Neural cell (in vitro differentiated cells): Measurements from ENCODE around the gene TUB. TPM values are rescaled to one million over a fixed set of nuclear protein-coding genes. Genes with fewer than 3 reads are reported as not detected.

Source experiments
- H2AFZ ChIP-seq: fragments of 200-600, 300-800 bp; sonication (generic), shearing (Covaris generic); 2 replicates; pipeline ENCODE4 v1.6.0; 2014; ENCODE audit warnings: low read depth, mild to moderate bottlenecking, antibody characterized with exemption, low read length, moderate library complexity
- H3F3A ChIP-seq: fragments of 200-600 bp; shearing (Covaris generic); 2 replicates; pipeline ENCODE4 v1.6.1; 2016; ENCODE audit warnings: mild to moderate bottlenecking, moderate library complexity, mixed read lengths, antibody characterized with exemption, low read length; ENCODE audit not compliant: insufficient read depth, poor library complexity, severe bottlenecking
- H3K27ac ChIP-seq: fragments of 200-600, 300-800 bp; sonication (generic), shearing (Covaris generic); 2 replicates; pipeline ENCODE4 v1.5.1; 2014; ENCODE audit warnings: mild to moderate bottlenecking, low read length, moderate library complexity
- H3K27me3 ChIP-seq: fragments of 300-800, 200-600 bp; sonication (generic), shearing (Covaris generic); 2 replicates; pipeline ENCODE4 v1.6.0; 2014; ENCODE audit warnings: mild to moderate bottlenecking, low read depth, low read length, moderate library complexity; ENCODE audit not compliant: insufficient read depth
- H3K36me3 ChIP-seq: fragments of 300-800, 200-600 bp; sonication (generic), shearing (Covaris generic); 2 replicates; pipeline ENCODE4 v1.5.1; 2014; ENCODE audit warnings: mild to moderate bottlenecking, antibody characterized with exemption, low read length, moderate library complexity; ENCODE audit not compliant: insufficient read depth
- H3K4me2 ChIP-seq: fragments of 300-800, 200-600 bp; sonication (generic), shearing (Covaris generic); 2 replicates; pipeline ENCODE4 v1.6.0; 2014; ENCODE audit warnings: mild to moderate bottlenecking, low read length
- H3K4me3 ChIP-seq: fragments of 300-800, 200-600 bp; sonication (generic), shearing (Covaris generic); 2 replicates; pipeline ENCODE4 v1.5.1; 2014; ENCODE audit warnings: mild to moderate bottlenecking, low read length, moderate library complexity
- H3K79me2 ChIP-seq: fragments of 200-600 bp; shearing (Covaris generic); replicated peaks from 2 replicates; pipeline ENCODE4 v1.6.0; 2014; ENCODE audit warnings: mild to moderate bottlenecking, low read length, moderate library complexity; ENCODE audit not compliant: insufficient read depth
- H3K9ac ChIP-seq: fragments of 300-800, 200-600 bp; sonication (generic), shearing (Covaris generic); 2 replicates; pipeline ENCODE4 v1.6.1; 2016; ENCODE audit warnings: mild to moderate bottlenecking, low read length, mixed read lengths
- H3K9me2 ChIP-seq: fragments of 200-600 bp; shearing (Covaris generic); 2 replicates; pipeline ENCODE4 v1.6.1; 2016; ENCODE audit warnings: mild to moderate bottlenecking, low read length, mixed read lengths; ENCODE audit not compliant: insufficient read depth
- H3K9me3 ChIP-seq: fragments of 200-600, 300-800 bp; sonication (generic), shearing (Covaris generic); 2 replicates; pipeline ENCODE4 v1.6.1; 2016; ENCODE audit warnings: mild to moderate bottlenecking, mixed run types, low read length, moderate library complexity, mixed read lengths
- H4K20me1 ChIP-seq: fragments of 200-600 bp; shearing (Covaris generic); 2 replicates; pipeline ENCODE4 v1.6.1; 2016; ENCODE audit warnings: mild to moderate bottlenecking, mixed run types; ENCODE audit not compliant: insufficient read depth
- EP300 ChIP-seq: fragments of 450-650 bp; conservative IDR thresholded peaks from 2 replicates; pipeline ENCODE4 v1.6.1; 2014; ENCODE audit warnings: antibody characterized with exemption, mild to moderate bottlenecking, moderate library complexity; ENCODE audit not compliant: poor library complexity, severe bottlenecking
- EZH2 ChIP-seq: fragments of 200-600, 300-800 bp; shearing (Covaris generic), sonication (generic); IDR thresholded peaks from 2 replicates; pipeline ENCODE4 v1.6.1; 2014; ENCODE audit warnings: antibody characterized with exemption, low read length, borderline replicate concordance, mild to moderate bottlenecking; ENCODE audit not compliant: insufficient read depth, poor library complexity, severe bottlenecking
- MXI1 ChIP-seq: fragments of 450-650 bp; conservative IDR thresholded peaks from 2 replicates; pipeline ENCODE4 v1.6.1; 2014; ENCODE audit warnings: antibody characterized with exemption, mild to moderate bottlenecking; ENCODE audit not compliant: poor library complexity, severe bottlenecking
- POLR2AphosphoS5 ChIP-seq: IDR thresholded peaks from 2 replicates; pipeline ENCODE4 v1.6.1; 2012
- RAD21 ChIP-seq: fragments of 450-650 bp; conservative IDR thresholded peaks from 2 replicates; pipeline ENCODE4 v1.6.1; 2014; ENCODE audit warnings: antibody characterized with exemption, mild to moderate bottlenecking, moderate library complexity
- SMC3 ChIP-seq: fragments of 450-650 bp; conservative IDR thresholded peaks from 2 replicates; pipeline ENCODE4 v1.6.1; 2014; ENCODE audit warnings: antibody characterized with exemption, mild to moderate bottlenecking, moderate library complexity; ENCODE audit not compliant: poor library complexity
- TAF1 ChIP-seq: IDR thresholded peaks from 2 replicates; pipeline ENCODE4 v1.6.1; 2012; ENCODE audit warnings: low read depth
- polyA plus RNA-seq: library from polyadenylated mRNA; depleted of rRNA; stranded (reverse); fragments of >200 nt; gene quantifications from 2 replicates; pipeline ENCODE4 v1.2.3, GENCODE V29; 2014
- TF ChIP-seq, protein P1 (sequence below): fragments of 450-650 bp; IDR thresholded peaks from 2 replicates; pipeline ENCODE4 v1.5.1; 2014; ENCODE audit warnings: antibody characterized with exemption, mild to moderate bottlenecking, moderate library complexity; ENCODE audit not compliant: poor library complexity, severe bottlenecking
- TF ChIP-seq, protein P2 (sequence below): IDR thresholded peaks from 2 replicates; pipeline ENCODE4 v1.6.1; 2012; ENCODE audit warnings: borderline replicate concordance

TUB gene
- polyA plus RNA-seq, 1 donor from 2014 or later = 125 TPM

DNA sequence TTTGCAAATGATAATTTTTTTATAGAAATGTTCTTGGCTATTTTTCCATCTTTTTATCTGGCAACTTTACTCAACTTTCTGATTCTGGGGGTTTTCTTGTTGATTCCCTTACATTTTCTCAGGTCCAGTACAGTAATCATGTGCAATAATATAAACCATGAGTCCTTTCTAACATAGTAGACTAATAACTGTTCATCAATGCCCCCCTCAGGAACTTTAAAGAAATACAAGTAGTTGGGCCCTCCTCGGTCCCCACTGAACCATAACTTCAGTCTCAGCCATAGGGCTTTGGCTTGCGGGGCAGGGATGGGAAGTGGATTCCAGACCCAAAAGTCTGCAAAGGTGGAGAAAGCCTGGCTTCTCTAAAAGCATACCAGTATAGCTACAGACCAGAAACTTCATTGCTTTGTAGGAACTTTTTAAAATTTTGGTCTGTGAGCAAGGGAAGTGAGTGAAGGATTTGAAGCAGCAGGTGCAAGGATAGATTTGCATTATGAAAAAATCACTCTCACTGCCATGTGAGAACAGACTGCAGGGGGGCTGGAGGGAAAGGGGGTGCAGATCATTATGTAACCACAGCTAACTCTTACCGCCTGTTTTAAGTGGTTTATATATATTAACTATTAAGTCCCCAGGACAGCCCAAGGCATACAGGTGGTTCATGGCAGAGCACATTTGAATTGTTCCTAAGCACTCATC, 10.4 kb upstream of the TUB start:
- Histone ChIP-seq H4K20me1 (no peaks in the 10 kb centered on the region), H3K9me2 (no peaks in the 10 kb centered on the region), H3K9me3 (no peaks in the 10 kb centered on the region), H3K27ac (no peak overlapping the region), H3K79me2 (no peaks in the 10 kb centered on the region), H3F3A (no peaks in the 10 kb centered on the region), H3K4me2 (no peak overlapping the region), H3K4me3 (no peak overlapping the region), H2AFZ (no peak overlapping the region), H3K36me3 (no peaks in the 10 kb centered on the region), H3K9ac (no peak overlapping the region), H3K27me3 (peaks cover 6% of the 10 kb centered on the region)
- TF ChIP-seq SMC3 (peak; percentile 66), MXI1 (no peak), POLR2AphosphoS5 (no peak), EP300 (no peak), TAF1 (no peak), RAD21 (peak; percentile 67), EZH2 (no peak)
- TF ChIP-seq, protein P1, sequence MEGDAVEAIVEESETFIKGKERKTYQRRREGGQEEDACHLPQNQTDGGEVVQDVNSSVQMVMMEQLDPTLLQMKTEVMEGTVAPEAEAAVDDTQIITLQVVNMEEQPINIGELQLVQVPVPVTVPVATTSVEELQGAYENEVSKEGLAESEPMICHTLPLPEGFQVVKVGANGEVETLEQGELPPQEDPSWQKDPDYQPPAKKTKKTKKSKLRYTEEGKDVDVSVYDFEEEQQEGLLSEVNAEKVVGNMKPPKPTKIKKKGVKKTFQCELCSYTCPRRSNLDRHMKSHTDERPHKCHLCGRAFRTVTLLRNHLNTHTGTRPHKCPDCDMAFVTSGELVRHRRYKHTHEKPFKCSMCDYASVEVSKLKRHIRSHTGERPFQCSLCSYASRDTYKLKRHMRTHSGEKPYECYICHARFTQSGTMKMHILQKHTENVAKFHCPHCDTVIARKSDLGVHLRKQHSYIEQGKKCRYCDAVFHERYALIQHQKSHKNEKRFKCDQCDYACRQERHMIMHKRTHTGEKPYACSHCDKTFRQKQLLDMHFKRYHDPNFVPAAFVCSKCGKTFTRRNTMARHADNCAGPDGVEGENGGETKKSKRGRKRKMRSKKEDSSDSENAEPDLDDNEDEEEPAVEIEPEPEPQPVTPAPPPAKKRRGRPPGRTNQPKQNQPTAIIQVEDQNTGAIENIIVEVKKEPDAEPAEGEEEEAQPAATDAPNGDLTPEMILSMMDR = peak; percentile 63
- TF ChIP-seq, protein P2, sequence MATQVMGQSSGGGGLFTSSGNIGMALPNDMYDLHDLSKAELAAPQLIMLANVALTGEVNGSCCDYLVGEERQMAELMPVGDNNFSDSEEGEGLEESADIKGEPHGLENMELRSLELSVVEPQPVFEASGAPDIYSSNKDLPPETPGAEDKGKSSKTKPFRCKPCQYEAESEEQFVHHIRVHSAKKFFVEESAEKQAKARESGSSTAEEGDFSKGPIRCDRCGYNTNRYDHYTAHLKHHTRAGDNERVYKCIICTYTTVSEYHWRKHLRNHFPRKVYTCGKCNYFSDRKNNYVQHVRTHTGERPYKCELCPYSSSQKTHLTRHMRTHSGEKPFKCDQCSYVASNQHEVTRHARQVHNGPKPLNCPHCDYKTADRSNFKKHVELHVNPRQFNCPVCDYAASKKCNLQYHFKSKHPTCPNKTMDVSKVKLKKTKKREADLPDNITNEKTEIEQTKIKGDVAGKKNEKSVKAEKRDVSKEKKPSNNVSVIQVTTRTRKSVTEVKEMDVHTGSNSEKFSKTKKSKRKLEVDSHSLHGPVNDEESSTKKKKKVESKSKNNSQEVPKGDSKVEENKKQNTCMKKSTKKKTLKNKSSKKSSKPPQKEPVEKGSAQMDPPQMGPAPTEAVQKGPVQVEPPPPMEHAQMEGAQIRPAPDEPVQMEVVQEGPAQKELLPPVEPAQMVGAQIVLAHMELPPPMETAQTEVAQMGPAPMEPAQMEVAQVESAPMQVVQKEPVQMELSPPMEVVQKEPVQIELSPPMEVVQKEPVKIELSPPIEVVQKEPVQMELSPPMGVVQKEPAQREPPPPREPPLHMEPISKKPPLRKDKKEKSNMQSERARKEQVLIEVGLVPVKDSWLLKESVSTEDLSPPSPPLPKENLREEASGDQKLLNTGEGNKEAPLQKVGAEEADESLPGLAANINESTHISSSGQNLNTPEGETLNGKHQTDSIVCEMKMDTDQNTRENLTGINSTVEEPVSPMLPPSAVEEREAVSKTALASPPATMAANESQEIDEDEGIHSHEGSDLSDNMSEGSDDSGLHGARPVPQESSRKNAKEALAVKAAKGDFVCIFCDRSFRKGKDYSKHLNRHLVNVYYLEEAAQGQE = no peak

DNA sequence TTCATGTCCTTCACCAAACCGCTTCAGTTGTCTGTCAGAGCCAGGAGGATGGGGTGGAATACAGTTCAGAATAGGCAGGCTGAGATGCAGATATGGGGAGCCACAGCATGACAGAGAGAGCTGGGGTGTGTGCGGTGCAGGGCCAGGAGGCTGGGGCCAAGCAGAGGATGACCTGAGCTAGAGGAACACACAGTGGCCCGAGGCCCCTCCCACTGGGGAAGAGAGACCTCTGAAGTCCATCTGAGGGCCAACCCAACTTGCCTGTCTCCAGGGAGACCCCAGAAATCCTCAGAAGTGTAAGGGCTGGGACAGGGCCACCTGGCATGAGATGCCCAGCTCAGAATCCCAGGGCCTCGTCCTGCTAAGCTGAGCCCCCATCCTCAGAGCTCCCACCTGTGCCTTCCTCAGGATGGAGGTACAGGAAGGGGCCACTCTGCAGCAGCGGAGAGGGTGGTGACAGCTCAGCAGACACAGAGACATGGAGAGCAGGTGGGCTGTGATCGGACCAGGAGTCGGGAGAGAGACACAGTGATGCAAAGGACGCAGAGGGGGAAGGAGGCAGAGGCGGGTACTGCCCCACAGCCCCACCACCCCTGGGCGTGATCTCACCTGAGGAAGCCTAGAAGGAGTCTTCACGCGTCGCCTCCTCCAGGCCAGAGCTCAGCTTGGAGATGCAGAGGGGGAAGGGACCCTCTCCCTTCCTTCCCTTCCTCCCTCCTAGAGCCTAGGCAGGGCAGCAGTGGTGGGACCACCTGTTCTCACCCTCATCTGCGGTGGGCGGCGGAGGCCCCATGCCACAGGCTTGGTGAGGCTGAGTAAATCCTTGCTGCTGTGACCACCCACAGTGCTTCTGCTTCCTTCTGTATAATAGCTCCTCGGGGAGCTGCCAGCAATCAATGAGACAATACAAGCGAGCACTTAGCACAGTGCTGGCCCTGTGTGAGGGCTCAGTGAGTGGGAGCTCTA, 9.1 kb upstream of the TUB start:
- H3K9me2 ChIP-seq = no peaks in the 10 kb centered on the region
- no peak overlapping the region for H3K4me3 ChIP-seq
- no peaks in the 10 kb centered on the region for H3F3A ChIP-seq
- H3K9ac ChIP-seq = no peak overlapping the region
- no peaks in the 10 kb centered on the region for H4K20me1 ChIP-seq
- H2AFZ ChIP-seq = no peak overlapping the region
- no peaks in the 10 kb centered on the region for H3K79me2 ChIP-seq
- H3K27ac ChIP-seq = no peak overlapping the region
- H3K36me3 ChIP-seq = no peaks in the 10 kb centered on the region
- TF ChIP-seq, protein P1 = no peak
- TF ChIP-seq TAF1 = no peak
- no peak for TF ChIP-seq EZH2
- TF ChIP-seq SMC3 = no peak
- TF ChIP-seq, protein P2 = no peak
- TF ChIP-seq RAD21 = no peak
- no peak for TF ChIP-seq POLR2AphosphoS5
- TF ChIP-seq EP300 = no peak
- no peak for TF ChIP-seq MXI1
- H3K4me2 ChIP-seq = no peak overlapping the region
- peaks cover 6% of the 10 kb centered on the region for H3K27me3 ChIP-seq
- H3K9me3 ChIP-seq = no peaks in the 10 kb centered on the region
